CD4-positive, alpha-beta T cell (primary cell): Measurements from ENCODE around the gene ZNF48. TPM values are rescaled to one million over a fixed set of nuclear protein-coding genes. Genes with fewer than 3 reads are reported as not detected.

Experiments used
- ATAC-seq: fragments of 200-7000 bp; cut with Tn5 transposase; one replicate; pipeline ENCODE4 v1.10.0; 2022; ENCODE audit warnings: mild to moderate bottlenecking; ENCODE audit not compliant: poor library complexity
- CTCF ChIA-PET: fragments of 350-600 bp; sonication (Branson Sonifier 250); formaldehyde crosslinking; loops from one replicate; lab custom pipeline; 2021; ENCODE audit warnings: antibody characterized with exemption, inconsistent platforms; lab: Charles Lee
- POLR2A ChIA-PET: fragments of 350-600 bp; sonication (Branson Sonifier 250); formaldehyde crosslinking; loops from one replicate; lab custom pipeline; 2021; ENCODE audit warnings: antibody characterized with exemption, inconsistent platforms; lab: Charles Lee
- DNase-seq, 14 experiments: peaks; one replicate each; pipeline ENCODE4 v3.0.0-alpha.2; 2013 to 2020; ENCODE audit warnings: mixed read lengths in 2 of 14
- H3K27ac ChIP-seq, 2 donors: one replicate each; pipeline versions ENCODE4 v1.5.1 to v1.7.0; 2013; ENCODE audit warnings: low read length in 2 of 2, low read depth in 1 of 2, mild to moderate bottlenecking in 1 of 2
- H3K27me3 ChIP-seq, 2 experiments: 1 replicate in 1 of 2; 2 replicates in 1 of 2; pipeline versions ENCODE4 v1.6.1 to v1.7.0; 2013; ENCODE audit warnings: low read length in 2 of 2, control low read depth in 1 of 2, mild to moderate bottlenecking in 1 of 2, moderate library complexity in 1 of 2; ENCODE audit not compliant: insufficient read depth in 2 of 2, control insufficient read depth in 1 of 2
- H3K36me3 ChIP-seq: one replicate; pipeline ENCODE4 v1.6.1; 2013; ENCODE audit warnings: low read length, control low read depth; ENCODE audit not compliant: insufficient read depth
- H3K4me1 ChIP-seq: one replicate; pipeline ENCODE4 v1.6.1; 2013; ENCODE audit warnings: low read length, control low read depth; ENCODE audit not compliant: insufficient read depth
- H3K4me3 ChIP-seq: one replicate; pipeline ENCODE4 v1.5.1; 2013; ENCODE audit warnings: mild to moderate bottlenecking, low read length, moderate library complexity
- H3K9me3 ChIP-seq, 2 experiments: 1 replicate in 1 of 2; 2 replicates in 1 of 2; pipeline versions ENCODE4 v1.6.1 to v1.7.0; 2013; ENCODE audit warnings: low read length in 2 of 2, mild to moderate bottlenecking in 2 of 2, control low read depth in 1 of 2, moderate library complexity in 1 of 2; ENCODE audit not compliant: control insufficient read depth in 1 of 2, insufficient read depth in 1 of 2
- H3K27ac Mint-ChIP-seq: one replicate; pipeline ENCODE4 v1.8.0; 2020; ENCODE audit warnings: mixed read lengths
- H3K27me3 Mint-ChIP-seq: one replicate; pipeline ENCODE4 v1.8.0; 2021; ENCODE audit warnings: mixed read lengths
- H3K36me3 Mint-ChIP-seq: one replicate; pipeline ENCODE4 v1.8.0; 2021; ENCODE audit warnings: low read depth, mixed read lengths
- H3K4me1 Mint-ChIP-seq: one replicate; pipeline ENCODE4 v1.8.0; 2021; ENCODE audit warnings: low read depth, mixed read lengths
- H3K4me3 Mint-ChIP-seq: one replicate; pipeline ENCODE4 v1.8.0; 2020; ENCODE audit warnings: mild to moderate bottlenecking, mixed read lengths
- H3K9me3 Mint-ChIP-seq: one replicate; pipeline ENCODE4 v1.8.0; 2020; ENCODE audit warnings: mixed read lengths
- intact Hi-C, 2 experiments: fragments of 100-400 bp; cut with DNase I in 1 of 2; cut with micrococcal nuclease in 1 of 2; formaldehyde crosslinking; loops; one replicate each; pipeline versions ENCODE4 v1.15.1 to v1.9.0; 2023 to 2025; cut with DNase I, micrococcal nuclease
- total RNA-seq, 174 experiments: library from RNA in 2 of 174; stranded (reverse) in 2 of 174; gene quantifications; one replicate each; pipeline ENCODE4 v1.2.3 and lab custom pipeline; 2021 to 2026
- TF ChIP-seq, protein P1 (sequence below): fragments of 200-600 bp; IDR thresholded peaks from one replicate; pipeline ENCODE4 v1.8.0; 2022; ENCODE audit warnings: antibody characterized with exemption, mild to moderate bottlenecking

ZNF48 gene
- total RNA-seq, 2 experiments from 2014 or later: 3.4 to 3.5 TPM

DNA sequence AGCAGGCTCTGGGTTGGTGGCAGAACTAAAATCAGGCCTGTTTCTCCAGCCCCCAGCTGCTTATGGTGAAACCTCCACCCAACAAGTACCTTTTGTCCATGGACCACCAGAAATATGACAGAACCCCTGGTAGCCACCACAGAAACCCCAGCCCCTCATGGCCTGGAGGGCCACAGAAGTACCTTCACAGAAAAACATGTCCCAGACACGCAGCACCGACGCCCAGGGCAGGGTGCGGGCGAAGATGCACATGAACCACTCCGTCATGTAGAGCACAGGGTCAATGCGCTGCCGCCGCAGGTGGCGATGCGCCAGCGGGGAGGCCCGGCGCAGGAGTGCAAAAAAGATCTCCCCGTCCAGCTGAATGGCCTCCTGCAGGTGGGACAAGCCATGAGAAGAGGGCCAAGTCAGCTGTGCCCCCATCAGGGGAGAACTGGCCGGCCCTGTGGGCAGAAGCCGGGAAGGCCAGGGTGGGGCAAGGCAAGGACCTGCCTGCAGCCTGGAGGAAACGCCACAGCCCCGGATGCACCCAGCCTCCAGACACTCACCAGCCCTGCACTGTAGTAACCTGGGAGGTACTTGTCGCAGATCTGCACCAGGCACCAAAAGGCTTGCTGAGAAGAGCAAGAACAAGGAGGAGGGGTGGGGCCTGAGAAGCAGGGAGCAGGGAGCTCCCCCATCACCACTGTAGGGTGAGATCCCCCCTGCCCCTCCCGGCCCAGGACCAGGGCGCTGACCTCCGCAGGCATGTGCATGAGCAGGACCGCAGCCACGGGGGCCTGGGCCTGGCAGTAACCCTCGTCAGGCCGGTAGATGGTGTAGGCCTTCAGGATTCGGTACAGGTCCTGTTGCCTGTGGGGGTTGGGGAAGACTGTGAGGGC lies 36.0 kb upstream of the ZNF48 start:
- no peak for DNase-seq
- H3K36me3 Mint-ChIP-seq: peaks cover 67% of the 10 kb centered on the region
- POLR2A ChIA-PET: interaction anchor here (1.1 to 3.4 kb wide), 2 partner anchors 11 to 58 kb away, joined by 3 to 15 read pairs; partner anchors contain the start of gene TBC1D10B

GRCh38 chr16:30359871-30360170 lies 35.4 kb upstream of the ZNF48 start:
- Histone ChIP-seq H3K4me1 (peaks cover 16% of the 10 kb centered on the region), H3K4me3 (no peak overlapping the region), H3K27ac (no peak overlapping the region), H3K27me3 (no peaks in the 10 kb centered on the region), H3K9me3 (no peaks in the 10 kb centered on the region), H3K36me3 (peaks cover 40% of the 10 kb centered on the region)
- no peak overlapping the region for H3K27ac Mint-ChIP-seq
- TF ChIP-seq, protein P1, sequence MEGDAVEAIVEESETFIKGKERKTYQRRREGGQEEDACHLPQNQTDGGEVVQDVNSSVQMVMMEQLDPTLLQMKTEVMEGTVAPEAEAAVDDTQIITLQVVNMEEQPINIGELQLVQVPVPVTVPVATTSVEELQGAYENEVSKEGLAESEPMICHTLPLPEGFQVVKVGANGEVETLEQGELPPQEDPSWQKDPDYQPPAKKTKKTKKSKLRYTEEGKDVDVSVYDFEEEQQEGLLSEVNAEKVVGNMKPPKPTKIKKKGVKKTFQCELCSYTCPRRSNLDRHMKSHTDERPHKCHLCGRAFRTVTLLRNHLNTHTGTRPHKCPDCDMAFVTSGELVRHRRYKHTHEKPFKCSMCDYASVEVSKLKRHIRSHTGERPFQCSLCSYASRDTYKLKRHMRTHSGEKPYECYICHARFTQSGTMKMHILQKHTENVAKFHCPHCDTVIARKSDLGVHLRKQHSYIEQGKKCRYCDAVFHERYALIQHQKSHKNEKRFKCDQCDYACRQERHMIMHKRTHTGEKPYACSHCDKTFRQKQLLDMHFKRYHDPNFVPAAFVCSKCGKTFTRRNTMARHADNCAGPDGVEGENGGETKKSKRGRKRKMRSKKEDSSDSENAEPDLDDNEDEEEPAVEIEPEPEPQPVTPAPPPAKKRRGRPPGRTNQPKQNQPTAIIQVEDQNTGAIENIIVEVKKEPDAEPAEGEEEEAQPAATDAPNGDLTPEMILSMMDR: no peak
- intact Hi-C loops: loop anchor here (5.0 to 10.0 kb wide), 2 partner anchors 45 to 197 kb away; partner anchors contain the start of genes ZNF771 (in 2 of the 2) and ZNF764 (in 1 of the 2)
- H3K36me3 Mint-ChIP-seq: peaks cover 67% of the 10 kb centered on the region
- H3K27me3 Mint-ChIP-seq: no peaks in the 10 kb centered on the region
- no peak for DNase-seq
- H3K4me1 Mint-ChIP-seq: peaks cover 17% of the 10 kb centered on the region
- ATAC-seq: no peak
- no peaks in the 10 kb centered on the region for H3K9me3 Mint-ChIP-seq
- CTCF ChIA-PET: no interaction called here
- no peak overlapping the region for H3K4me3 Mint-ChIP-seq
- POLR2A ChIA-PET: interaction anchor here (1.1 to 3.4 kb wide), 2 partner anchors 10 to 58 kb away, joined by 3 to 15 read pairs; partner anchors contain the start of gene TBC1D10B

More for the DNA sequence above, 36.0 kb upstream of the ZNF48 start:
- no peaks in the 10 kb centered on the region for H3K27me3 Mint-ChIP-seq
- H3K9me3 Mint-ChIP-seq: no peaks in the 10 kb centered on the region
- peaks cover 23% of the 10 kb centered on the region for H3K4me1 Mint-ChIP-seq
- intact Hi-C loops: loop anchor here (5.0 to 10.0 kb wide), 2 partner anchors 46 to 198 kb away; partner anchors contain the start of genes ZNF771 (in 2 of the 2) and ZNF764 (in 1 of the 2)
- H3K4me3 Mint-ChIP-seq: no peak overlapping the region
- H3K27me3 ChIP-seq: no peaks in the 10 kb centered on the region
- no peak for ATAC-seq
- H3K9me3 ChIP-seq: no peaks in the 10 kb centered on the region
- H3K4me3 ChIP-seq: no peak overlapping the region
- peaks cover 34% of the 10 kb centered on the region for H3K36me3 ChIP-seq
- TF ChIP-seq, protein P1: no peak
- H3K27ac ChIP-seq: no peak overlapping the region
- CTCF ChIA-PET: no interaction called here
- no peak overlapping the region for H3K27ac Mint-ChIP-seq
- H3K4me1 ChIP-seq: peaks cover 21% of the 10 kb centered on the region

DNA sequence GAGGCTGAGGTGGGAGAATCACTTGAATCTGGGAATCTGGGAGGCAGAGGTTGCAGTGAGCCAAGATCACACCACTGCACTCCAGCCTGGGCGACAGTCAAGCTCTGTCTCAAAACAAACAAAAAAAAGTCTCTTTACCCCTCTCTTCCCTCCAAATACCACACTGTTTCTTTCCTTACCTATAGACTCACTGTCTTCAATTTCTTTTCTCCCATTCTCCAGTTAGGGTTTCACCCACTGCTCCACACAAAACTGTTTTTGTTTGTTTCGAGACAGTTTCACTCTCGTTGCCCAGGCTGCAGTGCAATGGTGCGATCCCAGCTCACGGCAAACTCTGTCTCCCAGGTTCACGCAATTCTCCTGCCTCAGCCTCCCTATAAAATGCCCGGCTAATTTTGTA lies 34.0 kb upstream of the ZNF48 start:
- Mint-ChIP-seq H3K27me3 (no peaks in the 10 kb centered on the region), H3K27ac (no peak overlapping the region), H3K4me3 (no peak overlapping the region), H3K36me3 (peaks cover 73% of the 10 kb centered on the region), H3K9me3 (no peaks in the 10 kb centered on the region), H3K4me1 (peaks cover 15% of the 10 kb centered on the region)
- Histone ChIP-seq H3K9me3 (no peaks in the 10 kb centered on the region), H3K4me3 (no peak overlapping the region), H3K4me1 (peaks cover 10% of the 10 kb centered on the region), H3K27me3 (no peaks in the 10 kb centered on the region), H3K36me3 (peaks cover 51% of the 10 kb centered on the region), H3K27ac (no peak overlapping the region)
- CTCF ChIA-PET: no interaction called here
- TF ChIP-seq, protein P1: no peak
- ATAC-seq (no peak), DNase-seq (no peak)
- intact Hi-C loops: no loop called here
- POLR2A ChIA-PET: no interaction called here
